Astrocyte of the spinal cord (primary cell): ENCODE measurements around the gene MT1A.
"Not testable (repeated sequence)": the region's sequence is repeated elsewhere in the genome, so short reads cannot be mapped to it uniquely, and the experiment has no call there.

Experiments
- DNase-seq: peaks from one replicate; pipeline ENCODE4 v3.0.0; 2011; ENCODE audit warnings: low read depth, low spot score
- H3K4me3 ChIP-seq: 2 replicates; pipeline ENCODE4 v1.5.1; 2011; ENCODE audit warnings: low read depth, mild to moderate bottlenecking, low read length, moderate library complexity
- in situ Hi-C: cut with HindIII; loops from 2 replicates; pipeline ENCODE4 v1.10.0; 2017; ENCODE audit warnings: low sequenced_read_pairs
- TF ChIP-seq, protein P1 (sequence below): IDR thresholded peaks from 2 replicates; pipeline ENCODE4 v1.5.1; 2012; ENCODE audit warnings: low read depth, mild to moderate bottlenecking, low read length, inconsistent platforms

Gene MT1A

DNA sequence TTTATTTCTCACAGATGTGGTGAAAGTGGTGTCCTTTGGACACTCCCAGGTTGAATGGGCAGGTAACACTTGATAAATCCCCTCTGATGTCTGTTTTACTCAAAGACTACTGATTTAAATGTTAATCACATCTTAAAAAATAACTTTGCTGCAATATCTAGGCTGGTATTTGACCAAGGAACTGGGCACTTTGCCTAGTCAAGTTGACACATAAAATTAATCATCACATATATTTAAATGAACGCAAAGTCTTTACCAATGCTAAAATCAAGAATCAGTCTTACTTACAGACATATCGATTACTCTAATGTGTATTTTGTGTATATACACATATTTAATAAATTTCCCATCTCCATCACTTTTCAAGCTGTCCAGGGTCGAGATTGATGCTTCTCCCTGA is 23.1 kb upstream of the MT1A start:
- H3K4me3 ChIP-seq = no peak overlapping the region
- TF ChIP-seq, protein P1, sequence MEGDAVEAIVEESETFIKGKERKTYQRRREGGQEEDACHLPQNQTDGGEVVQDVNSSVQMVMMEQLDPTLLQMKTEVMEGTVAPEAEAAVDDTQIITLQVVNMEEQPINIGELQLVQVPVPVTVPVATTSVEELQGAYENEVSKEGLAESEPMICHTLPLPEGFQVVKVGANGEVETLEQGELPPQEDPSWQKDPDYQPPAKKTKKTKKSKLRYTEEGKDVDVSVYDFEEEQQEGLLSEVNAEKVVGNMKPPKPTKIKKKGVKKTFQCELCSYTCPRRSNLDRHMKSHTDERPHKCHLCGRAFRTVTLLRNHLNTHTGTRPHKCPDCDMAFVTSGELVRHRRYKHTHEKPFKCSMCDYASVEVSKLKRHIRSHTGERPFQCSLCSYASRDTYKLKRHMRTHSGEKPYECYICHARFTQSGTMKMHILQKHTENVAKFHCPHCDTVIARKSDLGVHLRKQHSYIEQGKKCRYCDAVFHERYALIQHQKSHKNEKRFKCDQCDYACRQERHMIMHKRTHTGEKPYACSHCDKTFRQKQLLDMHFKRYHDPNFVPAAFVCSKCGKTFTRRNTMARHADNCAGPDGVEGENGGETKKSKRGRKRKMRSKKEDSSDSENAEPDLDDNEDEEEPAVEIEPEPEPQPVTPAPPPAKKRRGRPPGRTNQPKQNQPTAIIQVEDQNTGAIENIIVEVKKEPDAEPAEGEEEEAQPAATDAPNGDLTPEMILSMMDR = no peak
- no peak for DNase-seq
- in situ Hi-C loops = no loop called here

DNA sequence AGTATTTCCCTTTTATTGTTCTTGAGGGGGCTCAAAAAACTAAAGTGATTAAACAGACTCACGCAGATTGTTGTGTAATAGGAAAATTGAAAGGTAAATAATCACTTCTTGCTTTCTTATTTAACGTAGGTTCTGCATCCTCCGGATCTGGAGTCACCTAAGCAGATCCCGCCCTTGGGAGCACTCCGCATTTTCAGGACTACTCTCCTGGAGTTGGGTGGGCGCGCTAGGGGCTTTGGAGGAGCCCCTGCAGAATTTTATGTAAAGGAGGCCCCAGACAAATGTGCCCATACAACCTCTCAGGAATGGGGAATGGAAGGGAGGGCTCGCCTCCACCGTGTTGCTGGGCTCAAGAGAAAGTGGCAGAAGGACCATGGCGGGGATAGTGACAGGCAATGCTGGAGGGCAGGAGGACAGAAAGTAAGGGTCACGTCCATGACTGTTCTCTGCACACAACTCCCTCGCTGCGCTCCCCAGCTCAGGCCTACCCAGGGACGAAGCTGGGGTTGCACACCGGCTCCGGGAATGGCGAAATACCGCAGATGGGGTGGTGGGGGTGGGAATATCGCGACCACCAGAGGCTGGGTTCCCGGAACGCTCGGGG is 21.8 kb upstream of the MT1A start:
- peak overlapping the region; percentile 8 for H3K4me3 ChIP-seq
- no peak for DNase-seq
- TF ChIP-seq, protein P1 = no peak
- in situ Hi-C loops = no loop called here

DNA sequence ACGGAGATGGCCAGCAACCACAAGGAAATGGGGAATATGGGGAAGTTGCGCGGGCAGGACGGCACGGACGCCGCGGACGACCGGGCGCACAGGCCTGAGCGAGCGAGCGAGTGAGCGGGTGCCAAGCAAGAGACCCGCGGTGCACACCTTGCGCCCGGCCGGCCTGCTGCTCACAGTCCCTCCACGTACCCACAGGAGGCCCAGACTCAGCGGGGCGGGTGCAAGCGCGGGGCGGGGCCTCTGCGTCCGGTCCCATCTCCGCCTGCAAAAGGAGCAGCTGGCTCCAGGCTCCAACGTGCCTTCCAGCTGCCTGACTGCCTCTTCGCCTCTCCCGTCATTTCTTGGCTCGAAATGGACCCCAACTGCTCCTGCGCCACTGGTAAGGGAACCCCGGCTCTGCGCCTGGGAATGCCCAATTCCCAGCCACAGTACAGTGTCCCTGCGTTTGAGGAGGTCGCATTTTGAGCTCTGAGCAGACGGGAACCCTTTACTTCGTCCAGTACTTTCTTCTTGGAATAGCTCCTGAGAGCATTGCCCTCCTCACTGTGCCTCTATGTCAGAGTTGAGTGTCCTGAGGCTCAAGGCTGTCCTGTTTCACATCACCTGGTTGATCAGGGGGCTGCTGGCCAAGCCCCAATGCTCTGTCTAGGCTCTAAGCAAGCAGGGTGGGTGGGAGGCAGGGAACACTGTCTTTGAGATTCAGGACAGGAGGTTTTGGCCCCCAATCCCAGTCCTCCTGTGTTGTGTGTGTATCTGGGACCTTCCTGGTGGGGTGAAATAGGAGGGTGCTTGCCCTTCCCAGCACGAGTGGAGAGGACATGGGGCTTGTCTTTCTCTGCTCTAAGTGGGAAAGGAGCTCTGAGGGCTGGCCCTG is 21.0 kb upstream of the MT1A start:
- H3K4me3 ChIP-seq = peak overlapping the region; percentile 8
- in situ Hi-C loops = no loop called here
- TF ChIP-seq, protein P1 = no peak
- peak; percentile 62 for DNase-seq

DNA sequence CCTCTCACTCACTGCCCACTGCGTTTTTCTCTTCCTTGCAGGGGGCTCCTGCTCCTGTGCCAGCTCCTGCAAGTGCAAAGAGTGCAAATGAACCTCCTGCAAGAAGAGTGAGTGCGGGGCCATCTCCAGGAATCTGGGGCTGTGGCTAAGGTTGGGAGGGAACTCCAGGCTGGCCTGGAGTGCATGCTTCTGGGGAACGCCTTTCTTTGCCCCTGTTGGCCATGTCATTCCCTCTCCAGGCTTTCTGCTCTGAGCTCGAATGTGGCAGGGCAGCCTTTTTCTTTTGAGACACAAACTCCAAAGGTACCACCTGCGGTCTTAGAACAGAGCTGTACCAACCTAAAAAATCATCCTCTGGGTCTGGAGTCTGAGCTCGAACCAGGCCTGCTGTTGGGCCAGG is 20.3 kb upstream of the MT1A start:
- in situ Hi-C loops = no loop called here
- TF ChIP-seq, protein P1 = no peak
- H3K4me3 ChIP-seq = no peak overlapping the region
- no peak for DNase-seq

DNA sequence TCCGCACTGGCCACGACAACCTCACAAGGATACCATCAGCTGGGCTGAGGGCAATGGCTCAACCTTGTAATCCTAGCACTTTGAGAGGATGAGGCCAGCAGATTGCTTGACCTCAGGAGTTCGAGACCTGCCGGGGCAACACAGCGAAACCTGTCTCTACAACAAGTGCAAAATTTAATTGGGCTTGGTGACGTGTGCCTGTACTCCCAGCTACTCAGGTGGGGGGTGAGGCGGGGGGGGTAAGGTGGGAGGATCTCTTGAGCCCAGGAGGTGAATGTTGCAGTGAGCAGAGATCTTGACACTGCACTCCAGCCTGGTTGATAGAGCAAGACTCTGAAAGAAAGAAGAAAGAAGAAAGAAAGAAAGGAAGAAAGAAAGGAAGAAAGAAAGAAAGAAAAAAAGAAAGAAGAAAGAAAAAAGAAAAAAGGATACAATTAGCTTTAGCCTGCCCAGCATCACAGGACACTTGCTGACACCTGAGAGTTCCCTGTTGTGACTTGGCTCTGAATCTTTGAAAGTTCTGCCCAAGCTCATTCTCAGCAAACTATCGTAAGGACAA is 18.0 kb upstream of the MT1A start:
- H3K4me3 ChIP-seq = no peak overlapping the region
- in situ Hi-C loops = no loop called here
- TF ChIP-seq, protein P1 = no peak
- no peak for DNase-seq

DNA sequence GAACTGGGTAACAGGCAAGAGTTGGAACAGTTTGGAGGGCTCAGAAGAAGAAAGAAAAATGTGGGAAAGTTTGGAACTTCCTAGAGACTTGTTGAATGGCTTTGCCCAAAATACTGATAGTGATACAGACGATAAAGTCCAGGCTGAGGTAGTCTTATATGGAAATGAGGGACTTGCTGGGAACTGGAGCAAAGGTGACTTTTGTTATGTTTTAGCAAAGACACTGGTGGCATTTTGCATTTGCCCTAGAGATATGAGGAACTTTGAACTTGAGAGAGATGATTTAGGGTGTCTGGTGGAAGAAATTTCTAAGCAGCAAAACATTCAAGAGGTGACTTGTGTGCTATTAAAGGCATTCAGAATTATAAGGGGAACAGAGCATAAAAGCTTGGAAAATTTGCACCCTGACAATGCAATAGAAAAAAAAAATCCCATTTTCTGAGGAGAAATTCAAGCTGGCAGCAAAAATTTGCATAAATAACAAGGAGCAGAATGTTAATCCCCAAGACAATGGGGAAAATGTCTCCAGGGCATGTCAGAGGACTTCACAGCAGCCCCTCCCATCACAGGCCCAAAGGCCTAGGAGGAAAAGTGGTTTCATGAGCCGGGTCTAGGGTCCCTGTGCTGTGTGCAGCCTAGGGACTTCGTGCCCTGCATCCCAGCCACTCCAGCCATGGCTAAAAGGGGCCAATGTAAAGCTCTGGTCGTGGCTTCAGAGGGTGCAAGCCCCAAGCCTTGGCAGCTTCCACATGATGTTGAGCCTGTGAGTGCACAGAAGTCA is 16.6 kb upstream of the MT1A start:
- in situ Hi-C loops, H3K4me3 ChIP-seq, DNase-seq: not testable (repeated sequence)

DNA sequence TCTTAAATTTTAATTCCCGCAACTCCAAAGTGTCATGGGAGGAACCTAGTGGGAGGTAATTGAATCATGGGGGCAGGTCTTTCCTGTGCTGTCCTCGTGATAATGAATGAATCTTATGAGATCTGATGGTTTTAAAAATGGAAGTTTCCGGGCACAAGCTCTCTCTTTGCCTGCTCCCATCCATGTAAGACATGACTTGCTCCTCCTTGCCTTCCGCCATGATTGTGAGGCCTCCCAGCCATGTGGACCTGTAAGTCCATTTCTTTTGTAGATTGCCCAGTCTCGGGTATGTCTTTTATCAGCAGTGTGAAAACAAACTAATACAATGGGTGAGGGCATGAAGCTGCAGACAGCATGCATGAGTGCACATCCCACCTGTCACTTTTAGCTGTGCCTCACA is 15.3 kb upstream of the MT1A start:
- DNase-seq, H3K4me3 ChIP-seq, in situ Hi-C loops: not testable (repeated sequence)
